ENCODE measurements around the gene ELN. TPM values are rescaled to one million over a fixed set of nuclear protein-coding genes. Genes with fewer than 3 reads are reported as not detected.

The ELN gene
- total RNA-seq, 1 experiment from 2014 or later, result 0.37 TPM

- Mint-ChIP-seq H3K27ac (peak overlapping the region in 1 of 3 experiments; percentile 72; a peak in 1 of 7 replicates), H3K4me3 (no peak overlapping the region), H3K27me3 (ENCODE audit: low read depth) (peaks cover 7% of the 10 kb centered on the region), H3K4me1 (peaks cover 0 to 2% of the 10 kb centered on the region in 2 experiments; a peak in 1 of 4 replicates), H3K36me3 (ENCODE audit: insufficient read depth in 1 of 3, low read depth in 3 of 3) (peaks cover 0 to 5% (median 4%) of the 10 kb centered on the region in 3 experiments; a peak in 4 of 7 replicates), H3K9me3 (peaks cover 10 to 19% of the 10 kb centered on the region in 2 experiments)
- WGBS (ENCODE audit: extremely low coverage, insufficient read length, low lambda C conversion rate), result no CpG with 5 or more reads among the region's 3 CpGs
- Histone ChIP-seq H3K23me2 (ENCODE audit: insufficient read length, low read depth, low read length, poor library complexity, severe bottlenecking) (no peaks in the 10 kb centered on the region), H3K27ac (ENCODE audit: insufficient read length, low read depth, low read length) (no peak overlapping the region), H2BK5ac (ENCODE audit: insufficient read length, low read length) (no peak overlapping the region), H3K18ac (ENCODE audit: insufficient read length, low read depth, low read length) (no peak overlapping the region), H3K27me3 (ENCODE audit: insufficient read depth, low read length) (no peaks in the 10 kb centered on the region), H4K5ac (ENCODE audit: insufficient read length, low read depth, low read length) (no peak overlapping the region), H2BK15ac (ENCODE audit: low read depth, low read length) (no peak overlapping the region), H3K9ac (ENCODE audit: extremely low read depth, insufficient read length, low read length) (no peak overlapping the region), H3T11ph (ENCODE audit: low read length) (no peak overlapping the region), H3K4me1 (ENCODE audit: insufficient read depth, low read length) (no peaks in the 10 kb centered on the region), H4K8ac (replicated peaks; ENCODE audit: insufficient read length, low read depth, low read length) (no peak overlapping the region), H3K56ac (ENCODE audit: insufficient read length, low read depth, low read length) (no peak overlapping the region), H2BK12ac (ENCODE audit: insufficient read length, low read depth, low read length) (no peak overlapping the region), H4K20me1 (ENCODE audit: control insufficient read depth, insufficient read depth, insufficient read length) (no peaks in the 10 kb centered on the region), H2BK120ac (ENCODE audit: low read depth, low read length, poor library complexity, severe bottlenecking) (no peak overlapping the region), H3K79me1 (ENCODE audit: insufficient read depth, low read depth, low read length, poor library complexity, severe bottlenecking) (no peaks in the 10 kb centered on the region), H3K79me2 (ENCODE audit: insufficient read depth, low read length) (no peaks in the 10 kb centered on the region), H2AFZ (ENCODE audit: low read length) (no peak overlapping the region), H2BK20ac (ENCODE audit: low read depth, low read length, poor library complexity, severe bottlenecking) (no peak overlapping the region), H3K9me3 (ENCODE audit: control insufficient read depth, low read depth, low read length) (peaks cover 8% of the 10 kb centered on the region), H3K4ac (ENCODE audit: low read depth, low read length) (no peak overlapping the region), H3K4me2 (ENCODE audit: insufficient read depth, insufficient read length, low read length) (no peak overlapping the region), H2AK5ac (ENCODE audit: insufficient read length, low read length) (no peak overlapping the region), H3K23ac (ENCODE audit: insufficient read length, low read depth, low read length) (no peak overlapping the region), H3K14ac (ENCODE audit: insufficient read depth, low read length) (no peak overlapping the region), H4K91ac (ENCODE audit: insufficient read length, low read depth, low read length) (no peak overlapping the region)
- TF ChIP-seq, protein P1, sequence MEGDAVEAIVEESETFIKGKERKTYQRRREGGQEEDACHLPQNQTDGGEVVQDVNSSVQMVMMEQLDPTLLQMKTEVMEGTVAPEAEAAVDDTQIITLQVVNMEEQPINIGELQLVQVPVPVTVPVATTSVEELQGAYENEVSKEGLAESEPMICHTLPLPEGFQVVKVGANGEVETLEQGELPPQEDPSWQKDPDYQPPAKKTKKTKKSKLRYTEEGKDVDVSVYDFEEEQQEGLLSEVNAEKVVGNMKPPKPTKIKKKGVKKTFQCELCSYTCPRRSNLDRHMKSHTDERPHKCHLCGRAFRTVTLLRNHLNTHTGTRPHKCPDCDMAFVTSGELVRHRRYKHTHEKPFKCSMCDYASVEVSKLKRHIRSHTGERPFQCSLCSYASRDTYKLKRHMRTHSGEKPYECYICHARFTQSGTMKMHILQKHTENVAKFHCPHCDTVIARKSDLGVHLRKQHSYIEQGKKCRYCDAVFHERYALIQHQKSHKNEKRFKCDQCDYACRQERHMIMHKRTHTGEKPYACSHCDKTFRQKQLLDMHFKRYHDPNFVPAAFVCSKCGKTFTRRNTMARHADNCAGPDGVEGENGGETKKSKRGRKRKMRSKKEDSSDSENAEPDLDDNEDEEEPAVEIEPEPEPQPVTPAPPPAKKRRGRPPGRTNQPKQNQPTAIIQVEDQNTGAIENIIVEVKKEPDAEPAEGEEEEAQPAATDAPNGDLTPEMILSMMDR (conservative IDR thresholded peaks at IDR 0.05), result no peak
- no peak for DNase-seq
Observed at GRCh38 chr7:73995821-73996511, 32.0 kb upstream of the ELN start.
